ENCODE data around the gene BFSP2. TPM values are rescaled to one million over a fixed set of nuclear protein-coding genes. Genes with fewer than 3 reads are reported as not detected.
A peak's percentile ranks its signal among the peaks of the same experiment; 100 is the strongest.
"Not testable (repeated sequence)": the region's sequence is repeated elsewhere in the genome, so short reads cannot be mapped to it uniquely, and the experiment has no call there.

BFSP2 gene
- total RNA-seq, 1 donor from 2014 or later, result not detected

DNA sequence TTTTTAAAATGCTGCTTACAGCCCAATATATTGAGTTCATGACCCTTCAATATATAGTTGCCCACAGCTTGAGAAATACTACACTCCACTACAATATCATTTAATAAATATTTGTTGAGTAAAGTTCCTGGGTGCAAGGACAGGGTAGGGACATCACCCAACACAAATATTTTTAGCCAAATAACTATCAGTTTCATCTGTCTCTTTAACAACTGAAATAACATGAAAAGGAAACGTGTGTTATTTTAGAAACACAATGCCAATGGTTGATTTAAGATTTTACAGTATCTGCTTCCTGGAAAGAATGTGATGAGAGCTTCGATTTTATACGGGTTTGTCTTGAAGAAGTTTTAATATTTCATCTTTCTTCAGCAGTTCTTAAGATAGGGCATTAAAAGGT lies 106.0 kb downstream of the BFSP2 start:
- Mint-ChIP-seq H3K4me1 (ENCODE audit: low read depth) (peaks cover 14% of the 10 kb centered on the region), H3K27ac (peak overlapping the region; percentile 70), H3K4me3 (peak overlapping the region; percentile 20), H3K9me3 (no peaks in the 10 kb centered on the region), H3K36me3 (ENCODE audit: low read depth) (peaks cover 2% of the 10 kb centered on the region), H3K27me3 (ENCODE audit: insufficient read depth) (peaks cover 5% of the 10 kb centered on the region)
- intact Hi-C loops (cut with micrococcal nuclease), result loop anchor here (1.0 kb wide), 2 partner anchors 17 to 67 kb away; partner anchors contain the start of gene CDV3
- DNase-seq (ENCODE audit: low spot score), result no peak

DNA sequence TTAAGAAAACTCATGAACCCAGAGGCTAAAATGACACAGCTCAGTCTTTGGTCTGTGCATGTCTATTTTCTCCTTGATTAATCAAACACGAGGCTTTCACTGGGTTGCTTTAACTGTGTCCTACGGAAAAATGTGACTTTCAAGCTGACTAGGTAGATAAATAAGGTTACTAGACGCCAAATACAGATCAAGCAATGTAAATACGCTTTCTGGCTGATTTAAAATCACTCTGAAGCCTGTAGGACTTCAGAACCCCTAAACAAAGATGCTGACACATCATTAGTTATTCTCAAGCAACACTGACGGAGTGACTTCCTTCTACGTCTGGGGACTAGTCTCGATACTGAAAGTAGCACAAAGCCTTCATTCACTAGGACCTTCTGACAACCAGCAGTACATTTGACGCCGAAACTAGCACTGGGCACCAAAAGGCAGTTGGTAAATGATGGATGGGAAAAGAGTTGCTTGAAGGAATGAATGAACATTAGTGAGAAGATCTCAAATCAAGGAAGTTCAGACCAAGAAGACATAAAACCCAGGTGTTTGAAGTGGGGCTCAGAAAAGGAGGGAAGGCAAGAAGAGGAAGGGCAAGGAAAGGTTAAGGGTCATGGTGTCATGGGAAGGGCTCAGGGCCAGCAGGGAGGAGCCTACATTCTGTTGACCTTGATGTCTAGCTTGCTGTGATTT lies 106.5 kb downstream of the BFSP2 start:
- no peaks in the 10 kb centered on the region for H3K9me3 Mint-ChIP-seq

DNA sequence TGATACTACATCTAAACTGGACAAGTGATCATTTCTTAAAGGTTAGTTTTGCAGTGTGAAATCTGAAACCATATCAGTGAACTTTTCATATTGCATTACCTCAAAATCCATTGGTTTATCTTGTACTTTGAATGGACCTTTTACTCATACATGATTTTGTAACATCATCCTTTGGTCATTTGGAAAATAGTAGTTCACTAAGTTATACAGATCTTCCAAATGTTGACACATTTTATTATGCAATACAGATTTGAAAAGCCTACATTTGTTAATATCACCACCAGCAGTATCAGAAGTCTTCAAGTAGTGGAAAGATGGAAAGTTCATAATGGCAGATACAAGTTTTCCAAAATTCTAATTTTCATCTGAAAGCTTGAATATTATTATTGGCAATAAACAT lies 109.6 kb downstream of the BFSP2 start:
- intact Hi-C loops (cut with micrococcal nuclease), result no loop called here
- Mint-ChIP-seq H3K36me3 (ENCODE audit: low read depth) (peaks cover 2% of the 10 kb centered on the region), H3K4me1 (ENCODE audit: low read depth) (peaks cover 14% of the 10 kb centered on the region)

More for the DNA sequence above, 106.5 kb downstream of the BFSP2 start:
- DNase-seq (ENCODE audit: low spot score), result peak; percentile 37
- Mint-ChIP-seq H3K4me1 (ENCODE audit: low read depth) (peaks cover 14% of the 10 kb centered on the region), H3K27me3 (ENCODE audit: insufficient read depth) (no peaks in the 10 kb centered on the region), H3K27ac (peak overlapping the region; percentile 70), H3K4me3 (peak overlapping the region; percentile 20), H3K36me3 (ENCODE audit: low read depth) (peaks cover 2% of the 10 kb centered on the region)
- intact Hi-C loops (cut with micrococcal nuclease), result loop anchor here (1.0 kb wide), 2 partner anchors 17 to 67 kb away; partner anchors contain the start of gene CDV3

DNA sequence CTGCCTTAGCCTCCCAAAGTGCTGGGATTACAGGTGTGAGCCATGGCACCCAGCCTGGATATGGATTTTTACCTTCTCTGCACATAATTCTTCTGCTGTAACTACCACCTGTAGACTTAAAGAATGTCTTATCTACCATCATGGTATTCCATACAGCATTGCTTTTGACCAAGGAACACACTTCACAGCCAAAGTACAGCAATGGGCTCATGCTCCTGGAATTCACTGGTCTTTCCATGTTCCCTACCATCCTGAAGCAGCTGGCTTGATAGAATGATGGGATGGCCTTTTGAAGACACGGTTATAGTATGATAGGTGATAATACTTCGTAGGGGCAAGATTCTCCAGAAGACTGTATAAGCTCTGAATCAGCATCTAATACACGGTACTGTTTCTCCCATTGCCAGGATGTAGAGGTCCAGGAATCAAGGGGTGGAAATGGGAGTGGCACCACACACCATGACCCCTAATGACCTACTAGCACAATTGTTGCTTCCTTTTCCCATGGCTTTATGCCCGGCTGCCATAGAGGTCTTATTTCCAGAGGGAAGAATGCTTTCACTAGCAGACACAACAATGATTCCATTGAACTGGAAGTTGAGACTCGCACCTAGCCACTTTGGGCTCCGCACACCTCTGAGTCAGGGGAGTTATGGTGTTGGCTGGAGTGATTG lies 112.7 kb downstream of the BFSP2 start:
- peaks cover 2% of the 10 kb centered on the region for H3K36me3 Mint-ChIP-seq (ENCODE audit: low read depth)
- intact Hi-C loops (cut with micrococcal nuclease), result no loop called here
- H3K4me1 Mint-ChIP-seq (ENCODE audit: low read depth), result no peaks in the 10 kb centered on the region
- H3K27ac Mint-ChIP-seq, result no peak overlapping the region
- no peaks in the 10 kb centered on the region for H3K9me3 Mint-ChIP-seq
- H3K27me3 Mint-ChIP-seq (ENCODE audit: insufficient read depth), result no peaks in the 10 kb centered on the region
- H3K4me3 Mint-ChIP-seq, result no peak overlapping the region
- DNase-seq (ENCODE audit: low spot score), result no peak

More for the DNA sequence above, 109.6 kb downstream of the BFSP2 start:
- Mint-ChIP-seq H3K4me3 (no peak overlapping the region), H3K9me3 (no peaks in the 10 kb centered on the region), H3K27ac (no peak overlapping the region), H3K27me3 (ENCODE audit: insufficient read depth) (no peaks in the 10 kb centered on the region)
- no peak for DNase-seq (ENCODE audit: low spot score)

DNA sequence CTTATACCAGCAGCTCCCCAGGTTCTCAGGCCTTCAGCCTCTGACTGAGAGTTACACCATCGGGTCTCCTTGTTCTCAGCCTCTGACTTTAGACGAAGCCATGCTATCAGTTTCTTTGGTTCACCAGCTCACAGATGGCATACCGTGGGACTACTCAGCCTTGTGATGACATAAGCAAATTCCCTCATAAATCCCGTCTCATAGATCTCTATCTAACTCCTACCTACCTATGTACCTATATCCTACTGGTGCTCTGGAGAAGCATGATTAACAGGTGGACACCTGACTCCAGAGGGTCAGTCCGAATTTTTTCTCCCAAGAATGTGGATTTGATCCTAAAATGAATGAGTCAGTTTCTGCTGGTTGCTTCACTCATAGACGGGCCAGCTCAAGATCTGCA lies 114.6 kb downstream of the BFSP2 start:
- no peak for DNase-seq (ENCODE audit: low spot score)
- Mint-ChIP-seq H3K4me1 (ENCODE audit: low read depth) (no peaks in the 10 kb centered on the region), H3K4me3 (no peak overlapping the region), H3K27me3 (ENCODE audit: insufficient read depth) (no peaks in the 10 kb centered on the region), H3K27ac (no peak overlapping the region), H3K36me3 (ENCODE audit: low read depth) (peaks cover 2% of the 10 kb centered on the region), H3K9me3 (no peaks in the 10 kb centered on the region)
- intact Hi-C loops (cut with micrococcal nuclease), result no loop called here

DNA sequence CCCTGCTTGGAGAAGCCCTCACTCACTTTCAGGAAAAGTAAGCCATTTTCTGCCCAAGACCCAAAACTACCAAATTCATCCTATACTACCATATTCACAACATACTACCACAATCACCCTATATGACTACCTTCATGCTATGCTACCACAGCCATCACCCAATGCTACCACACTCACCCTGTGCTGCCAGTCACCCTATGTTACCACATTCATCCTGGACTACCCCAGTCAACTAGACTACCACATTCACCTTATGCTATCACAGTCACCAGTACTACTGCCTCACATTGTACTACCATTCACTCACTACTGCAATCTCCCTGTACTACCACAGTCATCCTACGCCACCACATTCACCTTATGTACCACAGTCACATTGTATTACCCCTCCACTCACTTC lies 115.3 kb downstream of the BFSP2 start:
- H3K36me3 Mint-ChIP-seq (ENCODE audit: low read depth), result no peaks in the 10 kb centered on the region
- no peak overlapping the region for H3K27ac Mint-ChIP-seq

DNA sequence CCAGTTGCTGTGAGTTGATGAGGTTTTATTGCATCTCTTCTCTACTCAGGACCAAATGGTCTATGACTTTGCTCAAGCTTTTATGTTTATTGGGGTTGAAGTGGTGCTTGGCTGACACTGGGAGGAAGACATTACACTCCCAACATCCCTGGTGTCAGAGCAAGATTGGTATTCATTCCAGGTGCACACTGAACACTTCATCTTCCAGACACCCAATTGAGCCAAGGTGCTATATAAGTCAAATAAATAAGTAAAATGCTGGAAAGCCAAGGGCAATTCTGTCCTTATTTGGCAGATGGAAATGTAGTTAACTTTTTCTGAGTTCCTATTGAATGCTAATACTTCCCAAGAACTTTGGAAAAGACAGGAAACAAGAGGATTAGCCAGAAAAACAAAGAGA lies 120.4 kb downstream of the BFSP2 start:
- no peaks in the 10 kb centered on the region for H3K27me3 Mint-ChIP-seq (ENCODE audit: insufficient read depth)

More for the DNA sequence above, 115.3 kb downstream of the BFSP2 start:
- Mint-ChIP-seq H3K4me3 (no peak overlapping the region), H3K9me3 (no peaks in the 10 kb centered on the region), H3K4me1 (ENCODE audit: low read depth) (no peaks in the 10 kb centered on the region), H3K27me3 (ENCODE audit: insufficient read depth) (no peaks in the 10 kb centered on the region)
- no peak for DNase-seq (ENCODE audit: low spot score)
- intact Hi-C loops (cut with micrococcal nuclease), result no loop called here

DNA sequence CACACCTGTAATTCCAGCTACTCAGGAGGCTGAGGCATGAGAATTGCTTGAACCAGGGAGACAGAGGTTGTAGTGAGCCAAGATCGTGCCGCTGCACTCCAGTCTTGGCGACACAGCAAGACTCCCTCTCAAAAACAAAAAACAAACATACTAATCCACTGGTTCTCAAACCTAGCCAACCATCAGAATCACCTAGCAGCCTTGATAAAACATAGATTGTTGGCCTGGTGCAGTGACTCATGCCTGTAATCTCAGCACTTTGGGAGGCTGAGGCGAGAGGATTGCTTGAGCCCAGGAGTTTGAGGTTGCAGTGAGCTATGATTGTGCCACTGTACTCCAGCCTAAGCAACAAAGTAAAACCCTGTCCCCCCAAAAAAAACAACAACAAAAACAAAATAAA lies 121.1 kb downstream of the BFSP2 start:
- intact Hi-C loops (cut with micrococcal nuclease); DNase-seq (ENCODE audit: low spot score); H3K9me3 Mint-ChIP-seq: not testable (repeated sequence)

More for the DNA sequence above, 120.4 kb downstream of the BFSP2 start:
- H3K9me3 Mint-ChIP-seq, result no peaks in the 10 kb centered on the region
- no peaks in the 10 kb centered on the region for H3K36me3 Mint-ChIP-seq (ENCODE audit: low read depth)
- no peaks in the 10 kb centered on the region for H3K4me1 Mint-ChIP-seq (ENCODE audit: low read depth)
- DNase-seq (ENCODE audit: low spot score), result no peak
- intact Hi-C loops (cut with micrococcal nuclease), result no loop called here
- H3K27ac Mint-ChIP-seq, result no peak overlapping the region
- H3K4me3 Mint-ChIP-seq, result no peak overlapping the region

DNA sequence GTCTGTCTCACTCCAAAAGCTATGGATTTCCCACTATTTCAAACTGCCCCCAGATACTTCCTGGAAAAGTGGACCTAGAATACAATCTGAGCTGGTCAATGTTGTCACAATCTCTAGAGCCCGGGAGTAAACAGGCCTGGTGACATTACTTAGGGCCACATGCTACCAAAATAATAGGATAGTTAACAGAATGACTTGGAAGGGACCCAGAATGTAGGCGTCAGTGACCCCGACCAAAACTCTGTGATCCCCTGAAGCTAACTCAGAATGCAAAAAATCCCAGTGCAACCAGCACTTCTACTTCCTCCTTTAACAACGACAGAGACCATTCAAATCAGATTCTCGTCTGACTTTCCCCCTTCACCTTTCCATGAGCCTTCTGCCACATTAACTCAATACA lies 122.1 kb downstream of the BFSP2 start:
- no peak overlapping the region for H3K27ac Mint-ChIP-seq
- no peak overlapping the region for H3K4me3 Mint-ChIP-seq
- no peaks in the 10 kb centered on the region for H3K9me3 Mint-ChIP-seq
- no peak for DNase-seq (ENCODE audit: low spot score)
- no peaks in the 10 kb centered on the region for H3K27me3 Mint-ChIP-seq (ENCODE audit: insufficient read depth)
- intact Hi-C loops (cut with micrococcal nuclease), result no loop called here
- no peaks in the 10 kb centered on the region for H3K4me1 Mint-ChIP-seq (ENCODE audit: low read depth)
- no peaks in the 10 kb centered on the region for H3K36me3 Mint-ChIP-seq (ENCODE audit: low read depth)

More for the DNA sequence above, 121.1 kb downstream of the BFSP2 start:
- not testable (repeated sequence) for H3K4me1 Mint-ChIP-seq (ENCODE audit: low read depth); H3K27ac Mint-ChIP-seq; H3K27me3 Mint-ChIP-seq (ENCODE audit: insufficient read depth); H3K4me3 Mint-ChIP-seq; H3K36me3 Mint-ChIP-seq (ENCODE audit: low read depth)

DNA sequence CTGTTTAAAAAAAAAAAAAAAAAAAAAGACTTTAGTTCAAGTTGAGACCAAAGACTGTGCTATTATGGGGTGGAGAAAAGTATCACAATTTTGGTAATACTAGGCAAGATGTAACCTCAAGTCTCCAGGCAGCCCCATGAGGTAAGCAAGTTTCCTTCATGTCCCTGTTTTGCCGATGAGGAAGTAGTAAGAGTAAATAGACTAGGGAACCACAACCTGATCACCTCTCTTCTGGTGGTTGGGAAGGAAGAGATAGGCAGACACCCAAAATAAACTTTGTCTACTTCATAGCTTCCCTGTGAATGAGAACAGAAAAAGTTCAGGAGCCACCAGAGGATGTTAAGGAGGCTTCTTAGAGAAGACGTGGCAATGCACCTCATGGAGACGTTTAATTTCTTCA lies 123.9 kb downstream of the BFSP2 start:
- H3K9me3 Mint-ChIP-seq; H3K4me3 Mint-ChIP-seq; intact Hi-C loops (cut with micrococcal nuclease); H3K4me1 Mint-ChIP-seq (ENCODE audit: low read depth); H3K27ac Mint-ChIP-seq; H3K36me3 Mint-ChIP-seq (ENCODE audit: low read depth); H3K27me3 Mint-ChIP-seq (ENCODE audit: insufficient read depth); DNase-seq (ENCODE audit: low spot score): not testable (repeated sequence)

Other genes starting within 250 kb of the BFSP2 start
- 289 TPM in 2 replicates for gene CDV3, start 173.6 kb downstream of the BFSP2 start, total RNA-seq

Measured in activated T-helper 1 cell treated with anti-CD3 and anti-CD28 coated beads, Interleukin-12 subunit alpha, Interleukin-12 subunit beta, Interleukin-2, Interleukin-4 antibody, amounts not matched to agents 30 ng/mL and 10 ng/mL and 1 ng/mL, durations not matched to agents 14 hours and 24 hours and 36 hours (primary cell).